Smooth muscle cell (in vitro differentiated cells): ENCODE results near the gene DGKE. TPM values are rescaled to one million over a fixed set of nuclear protein-coding genes. Genes with fewer than 3 reads are reported as not detected.

Experiments used
- DNase-seq: peaks from one replicate; lab custom pipeline; 2025; ENCODE audit not compliant: unreplicated experiment; lab: John Stamatoyannopoulos, UW
- H2AFZ ChIP-seq: fragments of 200-600 bp; sonication (generic); 2 replicates; pipeline ENCODE4 v1.6.0; 2016; ENCODE audit warnings: antibody characterized with exemption, low read depth, mild to moderate bottlenecking
- H3F3A ChIP-seq: fragments of 200-600 bp; sonication (generic); 2 replicates; pipeline ENCODE4 v1.6.0; 2017; ENCODE audit warnings: antibody characterized with exemption, low read depth
- H3K27ac ChIP-seq: fragments of 200-600 bp; sonication (generic); 2 replicates; pipeline ENCODE4 v1.5.1; 2016; ENCODE audit warnings: low read depth, mild to moderate bottlenecking
- H3K27me3 ChIP-seq: fragments of 200-600 bp; sonication (generic); 2 replicates; pipeline ENCODE4 v1.6.1; 2016; ENCODE audit warnings: low read depth, mild to moderate bottlenecking
- H3K36me3 ChIP-seq: fragments of 200-600 bp; sonication (generic); 2 replicates; pipeline ENCODE4 v1.5.1; 2016; ENCODE audit warnings: low read depth
- H3K4me1 ChIP-seq: fragments of 200-600 bp; sonication (generic); 2 replicates; pipeline ENCODE4 v1.5.1; 2016; ENCODE audit warnings: low read depth
- H3K4me2 ChIP-seq: fragments of 200-600 bp; sonication (generic); 2 replicates; pipeline ENCODE4 v1.6.0; 2016; ENCODE audit warnings: mild to moderate bottlenecking
- H3K4me3 ChIP-seq: fragments of 200-600 bp; sonication (generic); 2 replicates; pipeline ENCODE4 v1.5.1; 2016; ENCODE audit warnings: mild to moderate bottlenecking
- H3K79me2 ChIP-seq: fragments of 200-600 bp; sonication (generic); 2 replicates; pipeline ENCODE4 v1.6.0; 2016; ENCODE audit warnings: low read depth, mild to moderate bottlenecking
- H3K9ac ChIP-seq: fragments of 200-600 bp; sonication (generic); 2 replicates; pipeline ENCODE4 v1.6.0; 2016; ENCODE audit warnings: low read depth
- H3K9me3 ChIP-seq: fragments of 200-600 bp; sonication (generic); replicated peaks from 2 replicates; pipeline ENCODE4 v1.5.1; 2016; ENCODE audit warnings: low read depth
- H4K20me1 ChIP-seq: fragments of 200-600 bp; sonication (generic); 2 replicates; pipeline ENCODE4 v1.6.0; 2016; ENCODE audit warnings: low read depth
- CTCF ChIP-seq: fragments of 200-600 bp; sonication (generic); IDR thresholded peaks from 2 replicates; pipeline ENCODE4 v1.5.1; 2017; ENCODE audit warnings: borderline replicate concordance, mild to moderate bottlenecking, antibody characterized with exemption; ENCODE audit not compliant: insufficient read depth, poor library complexity, severe bottlenecking
- WGBS: methylation state at CpG from one replicate; pipeline ENCODE4 v1.1.7; 2016; ENCODE audit warnings: low lambda C conversion rate; 5-methylcytosine and 5-hydroxymethylcytosine counted together
- polyA plus RNA-seq: library from polyadenylated mRNA; unstranded; fragments of >200 nt; fragmentation: Nextera tagmentation; extraction: Ambion mirVana; gene quantifications from 2 replicates; pipeline ENCODE4 v1.2.1, GENCODE V29; 2016
- total RNA-seq: library from RNA; depleted of rRNA; stranded (reverse); fragments of >200 nt; gene quantifications from 2 replicates; pipeline ENCODE4 v1.2.3, GENCODE V29; 2014

DGKE gene
- total and polyA plus RNA-seq, 2 experiments from 2014 or later = 1.2 to 5.9 TPM

- DNase-seq = no peak
- Histone ChIP-seq H3K27me3 (no peaks in the 10 kb centered on the region), H3K9ac (no peak overlapping the region), H4K20me1 (no peaks in the 10 kb centered on the region), H3K4me2 (no peak overlapping the region), H2AFZ (no peak overlapping the region), H3K4me1 (no peaks in the 10 kb centered on the region), H3K27ac (no peak overlapping the region), H3K9me3 (no peaks in the 10 kb centered on the region), H3K79me2 (no peaks in the 10 kb centered on the region), H3K36me3 (no peaks in the 10 kb centered on the region), H3F3A (no peaks in the 10 kb centered on the region), H3K4me3 (no peak overlapping the region)
- peak; percentile 13 for TF ChIP-seq CTCF
- 93% methylated on average over 16 of the region's 16 CpGs for WGBS
These were observed 57.8 kb downstream of the DGKE start for GRCh38 chr17:56891751-56892150.

- no peak overlapping the region for H3K9ac ChIP-seq
- no peak overlapping the region for H3K27ac ChIP-seq
- H2AFZ ChIP-seq = no peak overlapping the region
- no peaks in the 10 kb centered on the region for H4K20me1 ChIP-seq
- H3K4me3 ChIP-seq = no peak overlapping the region
- no peak for TF ChIP-seq CTCF
- no peaks in the 10 kb centered on the region for H3F3A ChIP-seq
- no peaks in the 10 kb centered on the region for H3K4me1 ChIP-seq
- no peak overlapping the region for H3K4me2 ChIP-seq
- H3K79me2 ChIP-seq = no peaks in the 10 kb centered on the region
- no peaks in the 10 kb centered on the region for H3K27me3 ChIP-seq
- DNase-seq = no peak
- H3K36me3 ChIP-seq = no peaks in the 10 kb centered on the region
- H3K9me3 ChIP-seq = no peaks in the 10 kb centered on the region
- WGBS = 97% methylated on average over 1 of the region's 1 CpG
These were observed 58.4 kb downstream of the DGKE start for GRCh38 chr17:56892333-56892732.

- TF ChIP-seq CTCF = no peak
- H3K4me2 ChIP-seq = no peak overlapping the region
- no peaks in the 10 kb centered on the region for H3K36me3 ChIP-seq
- no peak overlapping the region for H3K4me3 ChIP-seq
- no peak overlapping the region for H3K27ac ChIP-seq
- no peaks in the 10 kb centered on the region for H3K27me3 ChIP-seq
- no peaks in the 10 kb centered on the region for H3K79me2 ChIP-seq
- no peak overlapping the region for H3K9ac ChIP-seq
- no peaks in the 10 kb centered on the region for H3F3A ChIP-seq
- H3K9me3 ChIP-seq = no peaks in the 10 kb centered on the region
- H4K20me1 ChIP-seq = no peaks in the 10 kb centered on the region
- 92% methylated on average over 7 of the region's 7 CpGs for WGBS
- no peak for DNase-seq
- no peak overlapping the region for H2AFZ ChIP-seq
- no peaks in the 10 kb centered on the region for H3K4me1 ChIP-seq
These were observed 59.6 kb downstream of the DGKE start for GRCh38 chr17:56893503-56893902.

GRCh38 chr17:56894859-56895455 lies 61.0 kb downstream of the DGKE start:
- no peaks in the 10 kb centered on the region for H3K9me3 ChIP-seq
- no peaks in the 10 kb centered on the region for H3F3A ChIP-seq
- H3K4me2 ChIP-seq = no peak overlapping the region
- H3K9ac ChIP-seq = no peak overlapping the region
- no peak overlapping the region for H2AFZ ChIP-seq
- H3K27me3 ChIP-seq = no peaks in the 10 kb centered on the region
- no peak for DNase-seq
- H3K79me2 ChIP-seq = no peaks in the 10 kb centered on the region
- H3K4me3 ChIP-seq = no peak overlapping the region
- no peaks in the 10 kb centered on the region for H3K4me1 ChIP-seq
- H3K27ac ChIP-seq = no peak overlapping the region
- no peak for TF ChIP-seq CTCF
- WGBS = 93% methylated on average over 20 of the region's 20 CpGs
- no peaks in the 10 kb centered on the region for H3K36me3 ChIP-seq
- H4K20me1 ChIP-seq = no peaks in the 10 kb centered on the region
